ENCODE data around the gene GNAO1.

GRCh38 chr16:56389554-56389953 lies 198.3 kb downstream of the GNAO1 start:
- TF ChIP-seq EZH2phosphoT487 (IDR thresholded peaks at IDR 0.05; ENCODE audit: insufficient read depth, low read depth), result no peak
- no peak for TF ChIP-seq EZH2 (IDR thresholded peaks at IDR 0.05; ENCODE audit: insufficient read depth, poor library complexity, severe bottlenecking)
